HG02938 (cell line): ENCODE results near the gene QSOX2.

Experiments
- ATAC-seq: cut with Tn5 transposase; IDR thresholded peaks from one replicate; pipeline ENCODE4 v1.9.1; 2021; ENCODE audit warnings: mild to moderate bottlenecking, moderate library complexity; ENCODE audit not compliant: unreplicated experiment

Gene QSOX2

GRCh38 chr9:136192289-136193126 lies 53.1 kb downstream of the QSOX2 start:
- no peak for ATAC-seq

GRCh38 chr9:136191960-136192286 lies 53.7 kb downstream of the QSOX2 start:
- no peak for ATAC-seq

GRCh38 chr9:136191099-136191959 lies 54.3 kb downstream of the QSOX2 start:
- no peak for ATAC-seq

DNA sequence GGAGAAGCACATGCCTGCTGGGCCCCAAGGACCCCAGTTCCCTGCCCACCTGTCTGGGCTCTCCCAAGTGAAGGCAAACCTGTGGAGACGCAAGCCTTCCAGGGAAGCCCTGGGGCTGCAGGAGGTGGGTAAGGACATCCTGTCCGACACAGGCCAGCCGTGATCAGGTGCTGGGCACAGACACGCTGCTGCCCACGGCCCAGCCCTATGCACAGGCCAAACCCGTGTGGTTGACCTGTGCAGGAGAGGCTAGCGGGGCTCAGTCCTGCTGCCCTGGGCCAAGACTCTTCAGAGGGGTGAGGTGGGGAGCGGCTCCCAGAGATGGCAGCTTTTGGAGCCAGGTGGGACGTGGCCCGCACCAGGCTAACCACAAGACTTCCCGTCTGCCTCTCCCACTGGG lies 55.0 kb downstream of the QSOX2 start:
- ATAC-seq, result no peak

DNA sequence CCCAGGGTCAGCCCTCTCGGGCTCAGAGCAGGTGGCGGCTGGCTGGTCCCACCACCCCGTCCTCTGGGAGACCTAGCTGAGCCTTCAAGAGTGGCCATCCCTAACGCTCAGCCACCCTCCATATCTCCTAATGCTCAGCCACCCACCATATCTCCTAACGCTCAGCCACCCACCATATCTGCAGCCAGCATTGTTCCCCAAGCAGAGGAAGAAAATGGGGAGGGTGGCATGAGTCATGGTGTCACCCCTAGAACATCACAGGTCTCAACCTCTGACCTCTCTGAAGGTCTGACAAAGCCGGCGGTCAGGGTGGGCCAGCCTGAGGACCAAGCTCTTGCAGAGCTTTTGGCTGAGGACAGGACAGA lies 55.4 kb downstream of the QSOX2 start:
- no peak for ATAC-seq

DNA sequence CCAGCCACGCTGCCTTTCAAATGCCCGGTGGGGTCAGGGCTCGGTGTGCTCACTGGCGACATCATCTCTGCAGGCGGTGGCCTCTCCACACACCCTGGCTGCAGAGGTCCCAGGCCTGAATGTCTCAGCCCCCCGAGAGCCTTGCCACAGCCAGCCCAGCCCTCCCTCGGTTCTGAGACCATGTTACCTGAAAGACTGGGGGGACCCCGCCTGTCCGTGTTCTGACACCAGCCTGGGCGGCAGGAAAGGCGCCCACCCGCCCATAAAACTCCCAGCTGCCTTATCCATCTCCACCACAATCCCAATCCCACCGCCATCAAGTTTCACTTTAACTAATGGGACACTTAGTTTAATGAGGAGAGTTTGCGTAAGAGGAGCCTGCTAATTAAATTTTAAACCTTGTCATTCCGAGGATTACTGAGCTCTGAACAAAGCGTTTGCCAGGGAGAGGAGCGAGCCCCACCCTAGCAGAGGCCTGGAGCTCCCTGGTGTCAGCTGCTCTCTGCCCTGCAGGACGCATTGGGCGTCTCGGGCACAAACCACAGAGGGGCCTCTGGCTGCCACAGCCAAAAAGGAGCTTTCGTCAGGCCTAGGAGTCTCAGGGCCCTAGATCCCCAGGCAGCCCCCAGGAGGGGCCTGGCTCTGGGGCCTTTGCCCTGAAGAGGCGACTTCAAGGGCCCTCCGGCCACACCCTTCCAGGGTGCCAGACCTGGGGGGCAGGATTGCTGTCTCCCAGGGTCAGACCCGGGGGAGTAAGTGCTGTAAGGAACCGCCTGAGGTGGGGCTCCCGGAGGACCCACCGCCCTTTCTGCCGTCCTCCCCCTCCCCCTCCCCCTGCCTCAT lies 56.0 kb downstream of the QSOX2 start:
- no peak for ATAC-seq

DNA sequence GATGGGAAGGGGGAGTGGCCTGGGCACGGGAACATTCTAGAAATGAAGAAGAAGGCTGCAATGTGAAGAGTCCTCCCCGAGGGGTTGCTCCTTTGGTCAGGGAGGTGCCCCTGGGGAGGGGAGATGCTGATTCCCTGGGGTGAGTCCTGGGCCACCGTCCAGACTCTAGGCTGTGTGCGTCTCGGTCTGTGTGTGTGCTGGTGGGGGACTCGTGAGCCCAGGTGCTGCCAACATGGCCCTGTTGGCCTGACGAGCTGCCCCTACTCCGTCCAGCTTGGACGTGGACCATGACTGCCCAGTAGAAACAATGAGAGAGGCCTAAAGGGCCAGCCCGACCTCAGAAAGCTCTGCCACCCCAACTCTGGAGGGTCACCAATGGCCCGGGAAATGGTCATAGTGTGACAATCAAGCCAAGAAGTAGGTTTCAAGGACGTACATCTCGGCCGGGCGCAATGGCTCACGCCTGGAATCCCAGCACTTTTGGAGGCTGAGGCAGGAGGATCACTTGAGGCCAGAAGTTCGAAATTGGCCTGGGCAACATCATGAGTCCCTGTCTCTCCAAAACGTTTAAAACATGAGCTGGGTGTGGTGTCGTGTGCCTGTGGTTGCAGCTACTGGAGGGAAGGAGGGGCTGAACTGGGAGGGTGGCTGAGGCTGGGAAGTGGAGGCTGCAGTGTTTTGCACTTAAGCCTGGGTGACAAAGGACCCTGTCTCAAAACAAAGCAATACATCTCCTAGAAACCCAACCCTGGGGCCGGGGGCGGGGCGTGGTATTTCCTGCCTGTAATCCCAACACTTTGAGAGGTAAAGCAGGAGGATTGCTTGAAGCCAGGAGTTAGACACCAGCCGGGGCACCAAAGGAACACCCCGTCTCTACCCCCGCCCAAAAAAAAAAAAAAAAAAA lies 57.7 kb downstream of the QSOX2 start:
- no peak for ATAC-seq

DNA sequence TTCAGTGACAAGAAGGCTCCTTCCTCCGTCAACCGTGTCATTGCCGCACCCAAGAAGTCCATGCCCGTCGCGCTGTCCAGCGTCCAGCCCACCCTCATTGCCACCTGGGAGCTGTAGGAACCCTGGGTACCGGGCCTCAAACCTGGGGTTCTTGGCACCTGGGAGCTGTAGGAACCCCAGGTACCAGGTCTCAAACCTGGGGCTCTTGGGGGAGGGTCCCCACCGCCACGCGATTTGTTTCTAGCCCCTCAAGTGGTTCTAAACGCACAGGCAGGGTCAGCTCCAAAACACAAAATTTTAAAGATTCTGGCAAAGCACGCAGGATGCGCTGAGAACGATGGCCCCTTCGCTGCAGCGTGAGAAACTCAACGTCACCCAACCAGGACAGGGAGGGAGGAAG lies 58.4 kb downstream of the QSOX2 start:
- no peak for ATAC-seq

DNA sequence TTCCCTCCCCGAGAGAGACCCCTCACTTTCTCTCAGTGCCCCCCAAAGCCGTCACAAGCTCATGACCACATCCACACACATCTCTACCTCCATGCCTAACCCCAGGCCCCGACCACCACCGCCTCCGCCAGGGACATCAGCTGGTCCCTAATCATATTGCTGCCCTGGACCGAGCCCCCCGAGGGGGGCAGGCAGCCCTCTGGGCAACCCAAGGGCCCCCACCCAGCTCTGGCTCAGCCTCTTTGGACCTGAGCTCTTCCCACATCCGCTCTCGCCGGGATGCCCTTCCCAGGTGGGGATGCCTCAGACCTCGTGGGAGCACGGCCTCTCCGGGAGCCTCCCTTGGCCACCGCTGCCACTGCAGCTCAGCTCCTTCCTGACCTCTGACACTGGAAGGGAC lies 59.2 kb downstream of the QSOX2 start:
- no peak for ATAC-seq

DNA sequence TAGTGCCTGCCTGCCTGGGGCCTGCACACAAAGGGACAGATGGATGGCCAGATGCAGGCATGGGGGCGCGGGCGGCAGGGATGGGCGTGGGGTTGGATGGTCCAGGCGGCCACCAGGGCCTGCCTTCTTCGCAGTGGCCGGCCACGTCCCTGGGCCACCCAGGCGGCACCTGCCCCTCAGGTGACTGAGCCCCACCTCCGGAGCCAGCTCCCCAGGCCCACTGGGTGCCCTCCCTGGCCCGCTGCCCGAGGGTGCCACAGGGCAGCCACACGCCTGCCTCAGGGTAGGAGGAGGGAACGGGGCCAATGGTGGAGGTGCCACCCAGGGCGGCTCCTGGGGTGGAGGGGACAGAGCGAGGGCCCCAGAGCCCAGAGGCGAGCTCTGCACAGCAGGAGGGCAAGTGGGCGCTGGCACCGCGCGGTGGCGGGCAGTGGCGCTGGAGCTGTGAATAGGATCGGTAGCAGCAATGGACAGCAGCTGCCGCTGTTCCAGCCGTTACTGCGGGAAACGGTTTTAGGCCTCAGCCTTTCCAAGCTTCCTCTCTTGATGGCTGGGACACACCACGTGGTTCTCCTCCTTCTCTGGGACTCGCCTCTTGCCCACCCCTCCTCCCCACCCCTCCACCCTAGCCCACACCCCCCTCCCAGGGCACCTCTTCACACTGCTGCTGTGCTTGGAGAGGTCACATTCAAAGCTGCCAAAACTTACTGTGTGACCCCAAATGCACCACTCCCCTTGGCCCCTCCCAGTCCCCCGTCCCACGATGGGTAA lies 59.8 kb downstream of the QSOX2 start:
- ATAC-seq, result no peak

DNA sequence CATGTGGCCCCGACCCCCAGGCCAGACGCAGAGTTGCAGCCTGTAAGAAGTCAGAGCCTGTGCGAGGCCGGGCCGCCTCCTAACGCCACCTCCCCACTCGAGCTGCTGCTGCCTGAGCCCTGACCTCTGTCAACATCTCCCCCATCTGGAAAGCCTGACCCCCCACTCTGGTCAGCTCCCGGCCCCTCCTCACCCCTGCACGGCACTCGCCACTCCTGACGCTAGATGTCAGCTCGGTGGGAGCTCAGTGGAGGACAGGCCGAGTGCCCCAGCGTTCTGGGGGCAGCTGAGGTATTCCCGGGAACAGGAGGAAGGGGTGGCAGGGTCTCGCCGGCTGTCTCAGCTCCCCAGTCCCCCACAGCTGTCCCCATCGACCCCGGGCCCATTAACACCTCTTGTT lies 60.5 kb downstream of the QSOX2 start:
- no peak for ATAC-seq

- ATAC-seq, result no peak
Observed at GRCh38 chr9:136182850-136183422, 62.7 kb downstream of the QSOX2 start.

- ATAC-seq, result no peak
Observed at GRCh38 chr9:136182420-136182787, 63.2 kb downstream of the QSOX2 start.

- no peak for ATAC-seq
Observed at GRCh38 chr9:136181784-136182419, 63.7 kb downstream of the QSOX2 start.

DNA sequence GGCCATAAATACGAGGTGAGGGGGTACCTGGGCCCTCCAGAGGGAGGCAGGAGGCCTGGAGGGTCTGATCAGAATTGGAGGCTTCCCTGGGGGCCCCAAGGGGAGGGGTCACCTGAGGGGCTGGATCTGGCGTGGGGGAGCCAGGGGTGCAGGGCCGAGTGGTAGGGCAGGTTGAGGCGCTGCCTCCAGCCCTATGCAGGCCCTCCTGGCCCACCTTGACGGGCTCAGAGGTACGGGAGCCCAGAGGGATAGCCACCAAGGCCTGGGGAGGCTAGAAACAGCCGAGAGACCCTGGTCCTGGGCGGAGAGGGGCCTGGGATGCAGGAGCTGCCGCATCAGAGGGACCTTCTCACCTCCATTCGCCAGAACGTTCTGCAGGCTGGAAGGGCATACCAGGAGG lies 65.0 kb downstream of the QSOX2 start:
- ATAC-seq, result no peak

DNA sequence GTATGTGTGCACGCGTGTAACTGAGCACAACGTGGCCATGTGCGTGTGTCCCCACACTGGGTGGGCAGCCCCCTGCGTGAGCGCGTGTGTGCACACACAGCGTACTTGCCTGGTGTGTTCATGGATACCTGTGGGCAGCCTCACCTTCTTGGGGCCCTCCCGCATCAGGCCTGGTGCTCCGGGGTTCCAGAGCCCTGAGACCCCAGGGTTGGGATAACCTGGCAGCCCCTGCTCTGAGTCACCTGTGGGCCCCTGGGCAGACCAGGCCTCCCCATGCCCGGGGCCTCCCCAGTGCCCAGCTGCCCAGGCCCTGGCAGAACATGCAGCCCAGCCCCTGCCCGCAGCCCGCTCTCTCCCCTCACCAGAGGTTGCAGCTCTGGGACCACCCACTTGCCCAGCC lies 65.9 kb downstream of the QSOX2 start:
- ATAC-seq, result no peak

DNA sequence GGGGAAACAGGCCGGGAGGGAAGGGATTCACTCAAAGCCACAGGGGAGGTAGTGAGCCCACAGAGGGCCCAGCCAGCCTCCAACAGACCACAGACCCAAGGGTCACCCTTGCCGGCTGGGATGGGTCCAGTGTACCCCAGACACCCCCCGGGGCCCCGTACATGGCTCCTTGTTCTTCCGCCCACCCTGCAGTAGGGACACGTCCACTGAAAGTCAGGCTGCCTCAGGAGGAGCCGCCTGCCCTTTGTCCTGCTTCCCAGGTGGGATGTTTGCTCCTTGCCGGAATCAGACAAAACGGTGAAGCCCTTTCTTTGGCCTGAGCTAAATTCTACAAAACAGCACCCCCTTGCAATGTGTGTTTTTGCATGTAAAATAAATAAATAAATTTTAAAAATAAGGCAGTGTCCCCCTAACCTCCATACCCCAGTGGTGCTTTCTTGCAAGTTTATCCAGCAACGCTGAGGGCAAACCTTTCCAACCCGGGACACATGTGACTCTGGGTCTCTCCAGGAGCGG lies 66.5 kb downstream of the QSOX2 start:
- no peak for ATAC-seq

GRCh38 chr9:136178773-136179075 lies 66.9 kb downstream of the QSOX2 start:
- no peak for ATAC-seq
